GM12892 (cell line): ENCODE measurements around the gene RECQL.
"Not testable (repeated sequence)": the region's sequence is repeated elsewhere in the genome, so short reads cannot be mapped to it uniquely, and the experiment has no call there.

ENCODE experiments used
- DNase-seq: peaks from one replicate; pipeline ENCODE4 v3.0.0; 2011; ENCODE audit not compliant: insufficient read length
- FAIRE-seq: peaks from 2 replicates; lab custom pipeline; 2011; peaks lifted over from hg19 to GRCh38; lab: Jason Lieb, UNC
- POLR2A ChIP-seq: IDR thresholded peaks from 2 replicates; pipeline ENCODE4 v1.6.1; 2011; ENCODE audit warnings: low read depth, low read length, control low read depth
- POLR2AphosphoS5 ChIP-seq: IDR thresholded peaks from 2 replicates; pipeline ENCODE4 v1.6.1; 2011; ENCODE audit warnings: low read depth, low read length, control low read depth
- TAF1 ChIP-seq: IDR thresholded peaks from 2 replicates; pipeline ENCODE4 v1.6.1; 2011; ENCODE audit warnings: low read depth, mild to moderate bottlenecking, control low read depth, low read length, borderline replicate concordance

Gene RECQL

GRCh38 chr12:21485998-21486397, 15.4 kb downstream of the RECQL start:
- TF ChIP-seq TAF1, result no peak
- no peak for TF ChIP-seq POLR2A
- TF ChIP-seq POLR2AphosphoS5, result no peak
- FAIRE-seq (no peak), DNase-seq (no peak)

DNA sequence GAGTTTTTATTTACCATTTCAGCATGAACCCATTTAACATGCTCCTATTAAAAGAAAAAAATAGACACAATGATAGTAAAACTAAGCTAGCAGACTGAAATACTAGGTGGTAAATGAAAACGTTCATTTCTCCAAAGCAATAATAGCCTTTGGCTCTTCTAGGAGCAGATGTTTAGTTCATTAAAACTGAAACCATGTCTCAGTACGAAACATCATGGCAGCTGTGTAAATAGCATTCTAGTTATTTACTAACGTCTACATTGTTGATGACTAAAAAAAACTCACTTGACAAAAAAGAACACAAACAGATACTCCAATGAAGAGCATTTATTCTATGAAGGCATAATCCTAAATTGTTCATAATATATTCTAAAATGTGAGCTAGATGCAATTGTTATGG, 17.9 kb downstream of the RECQL start:
- TF ChIP-seq TAF1 (no peak), POLR2A (no peak)
- FAIRE-seq (no peak), DNase-seq (no peak)

DNA sequence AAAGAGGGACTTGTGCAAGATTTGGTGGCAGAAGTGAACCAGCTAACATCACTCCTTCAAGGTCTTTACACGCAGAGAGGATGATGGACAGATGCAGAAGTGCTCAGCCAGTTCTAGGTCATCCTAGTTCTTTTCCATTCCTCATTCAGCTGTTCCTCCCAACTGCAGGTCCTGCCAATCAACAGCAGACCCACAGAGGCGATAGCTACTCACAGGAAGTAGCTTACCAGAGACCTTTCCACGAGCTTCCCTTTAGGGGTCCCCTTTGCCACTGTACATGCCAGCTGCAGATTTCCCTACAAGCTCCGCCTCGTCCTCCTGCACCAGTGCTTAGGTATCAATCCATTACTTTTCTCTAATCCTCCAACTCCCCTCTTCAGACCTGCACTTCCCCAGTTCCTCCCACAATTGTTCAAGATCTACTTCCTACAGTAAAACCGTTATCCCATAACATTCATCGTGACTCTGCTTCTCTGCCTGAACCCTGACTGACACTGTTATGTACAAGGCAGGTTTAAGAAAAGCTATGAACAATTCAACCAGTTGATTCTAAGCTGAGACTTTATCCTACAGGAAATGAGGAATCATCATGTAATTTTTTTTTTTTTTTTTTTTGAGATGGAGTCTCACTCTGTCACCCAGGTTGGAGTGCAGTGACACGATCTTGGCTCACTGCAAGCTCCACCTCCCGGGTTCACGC, 22.5 kb downstream of the RECQL start:
- TF ChIP-seq POLR2AphosphoS5 (no peak), TAF1 (no peak), POLR2A (no peak)
- no peak for FAIRE-seq
- no peak for DNase-seq

DNA sequence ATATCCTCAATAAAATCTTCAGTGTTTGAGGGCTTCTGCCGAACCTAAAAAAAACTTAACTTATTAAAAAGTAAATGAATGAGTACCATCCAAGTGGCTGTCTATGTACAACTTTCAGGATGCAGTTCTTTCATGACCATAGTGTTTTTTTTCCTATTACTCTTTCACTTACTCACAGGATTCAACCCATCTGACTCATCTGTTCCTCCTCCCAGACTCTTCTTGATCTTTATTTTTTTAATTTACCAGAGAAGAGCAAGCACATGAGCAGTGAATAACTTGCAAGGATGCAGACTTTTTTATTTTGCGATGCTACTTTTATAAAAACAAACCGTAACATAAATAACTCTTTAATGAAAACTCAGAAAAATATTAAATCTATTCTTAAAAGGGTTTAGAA, 24.5 kb downstream of the RECQL start:
- no peak for TF ChIP-seq POLR2AphosphoS5
- TF ChIP-seq TAF1, result no peak
- no peak for TF ChIP-seq POLR2A
- no peak for DNase-seq
- FAIRE-seq, result no peak

DNA sequence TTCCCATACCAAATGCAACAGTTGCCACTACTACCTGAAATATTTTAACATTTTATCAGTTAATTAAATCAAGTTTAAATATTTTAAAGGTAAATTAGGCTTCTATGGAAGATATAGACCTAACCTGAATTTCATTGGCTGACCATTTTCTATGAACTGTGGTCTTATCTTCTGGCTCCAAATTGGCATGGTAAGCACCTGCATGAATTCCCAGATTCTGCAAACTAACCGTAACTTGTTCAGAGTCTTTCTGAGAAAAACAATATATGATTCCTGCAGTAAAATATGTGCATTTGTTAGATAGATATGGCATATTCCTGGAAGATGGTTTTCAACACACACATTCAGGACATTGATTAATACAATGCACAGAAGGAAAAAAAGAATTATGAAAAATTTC, 25.9 kb downstream of the RECQL start:
- TF ChIP-seq POLR2AphosphoS5, result no peak
- no peak for TF ChIP-seq TAF1
- no peak for TF ChIP-seq POLR2A
- no peak for DNase-seq
- FAIRE-seq, result no peak

DNA sequence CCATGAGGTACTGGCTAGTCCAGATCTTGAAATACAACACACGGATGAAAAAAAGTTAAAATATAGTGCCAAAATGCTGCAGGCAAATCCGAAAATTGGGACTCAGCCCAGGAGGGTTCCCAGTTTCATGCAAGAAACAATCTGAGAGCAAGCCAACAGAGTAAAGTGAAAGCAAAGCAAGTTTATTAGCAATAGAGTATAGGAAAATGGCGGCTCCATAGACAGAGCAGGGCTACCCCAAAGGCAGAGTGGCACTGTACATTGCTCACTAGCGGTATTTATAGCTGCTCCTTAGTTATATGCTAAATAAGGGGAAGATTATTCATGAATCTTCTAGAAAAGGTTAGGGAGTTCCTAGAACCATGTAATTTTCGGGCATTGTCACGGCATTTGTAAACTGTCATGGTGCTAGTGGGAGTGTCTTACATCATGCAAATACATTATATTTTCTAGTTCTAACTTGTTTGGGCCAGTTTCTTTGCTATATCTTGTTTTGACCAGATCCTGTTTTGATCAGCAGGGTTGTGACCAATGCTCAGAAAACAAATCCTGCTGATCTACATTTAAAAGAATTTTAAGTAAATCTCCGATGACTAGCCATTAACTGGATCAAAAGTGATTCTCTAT, 29.1 kb downstream of the RECQL start:
- DNase-seq, result no peak
- no peak for FAIRE-seq
- TF ChIP-seq POLR2AphosphoS5, result no peak
- TF ChIP-seq TAF1, result no peak
- no peak for TF ChIP-seq POLR2A

GRCh38 chr12:21471294-21471693, 30.1 kb downstream of the RECQL start:
- DNase-seq (no peak), FAIRE-seq (peak; percentile 9)
- TF ChIP-seq POLR2AphosphoS5 (no peak), POLR2A (no peak), TAF1 (no peak)

- DNase-seq, result not testable (repeated sequence)
- FAIRE-seq, result peak; percentile 51
Observed at GRCh38 chr12:21467334-21467733, 34.1 kb downstream of the RECQL start.

DNA sequence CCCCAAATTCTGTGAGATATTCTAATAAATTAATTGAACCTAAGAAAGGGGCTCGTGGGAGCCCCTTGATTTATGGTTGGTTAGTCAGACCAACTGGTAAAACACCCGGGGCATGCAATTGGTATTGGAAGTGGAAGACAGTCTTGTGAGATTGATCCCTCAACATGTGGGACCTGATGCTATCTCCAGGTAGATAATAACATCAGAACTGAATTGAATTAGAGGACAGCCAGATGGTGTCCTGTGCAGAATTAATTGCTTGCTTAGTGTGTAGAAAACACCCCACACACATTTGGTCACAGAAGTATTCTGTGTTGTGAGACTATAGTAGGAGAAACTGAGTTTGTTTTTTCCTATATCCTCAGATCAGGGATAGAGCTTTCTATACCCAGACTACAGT, 42.0 kb downstream of the RECQL start:
- DNase-seq (no peak), FAIRE-seq (no peak)
- TF ChIP-seq TAF1 (no peak), POLR2A (no peak), POLR2AphosphoS5 (no peak)

- peak; percentile 44 for FAIRE-seq
Observed at GRCh38 chr12:21456291-21456780, 45.1 kb downstream of the RECQL start.

GRCh38 chr12:21453312-21453852, 48.1 kb downstream of the RECQL start:
- peak; percentile 61 for FAIRE-seq
- TF ChIP-seq TAF1 (no peak), POLR2AphosphoS5 (no peak), POLR2A (no peak)
- no peak for DNase-seq

More at GRCh38 chr12:21456291-21456780, 45.1 kb downstream of the RECQL start:
- DNase-seq, result no peak
- TF ChIP-seq POLR2A (no peak), TAF1 (no peak), POLR2AphosphoS5 (no peak)

DNA sequence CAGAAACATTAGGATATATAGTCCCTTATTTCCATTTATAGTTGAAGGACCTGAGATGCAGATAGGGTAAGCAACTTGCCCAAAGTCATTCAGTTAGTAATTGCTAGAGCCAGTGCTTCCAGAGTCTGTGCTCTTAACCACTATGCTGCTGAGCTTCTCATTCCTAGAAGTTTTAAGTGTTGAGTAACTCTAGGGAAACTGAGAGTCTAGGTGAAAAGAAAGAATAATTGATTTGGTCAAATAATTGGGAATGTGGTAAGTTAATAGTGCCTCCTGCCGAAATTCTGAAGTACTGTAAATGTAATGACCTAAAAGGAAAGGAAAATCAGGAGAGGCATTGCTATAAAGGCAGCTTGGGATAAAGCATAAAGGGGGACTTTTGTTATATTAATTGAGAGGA, 49.9 kb downstream of the RECQL start:
- DNase-seq, result no peak
- no peak for TF ChIP-seq POLR2AphosphoS5
- TF ChIP-seq POLR2A, result no peak
- no peak for TF ChIP-seq TAF1
- FAIRE-seq, result no peak
